Kidney glomerular epithelial cell (primary cell): ENCODE data around the gene SLC15A3.
A peak's percentile ranks its signal among the peaks of the same experiment; 100 is the strongest.

Source experiments
- DNase-seq: peaks from one replicate; lab custom pipeline; 2025; lab: John Stamatoyannopoulos, UW

The SLC15A3 gene

DNA sequence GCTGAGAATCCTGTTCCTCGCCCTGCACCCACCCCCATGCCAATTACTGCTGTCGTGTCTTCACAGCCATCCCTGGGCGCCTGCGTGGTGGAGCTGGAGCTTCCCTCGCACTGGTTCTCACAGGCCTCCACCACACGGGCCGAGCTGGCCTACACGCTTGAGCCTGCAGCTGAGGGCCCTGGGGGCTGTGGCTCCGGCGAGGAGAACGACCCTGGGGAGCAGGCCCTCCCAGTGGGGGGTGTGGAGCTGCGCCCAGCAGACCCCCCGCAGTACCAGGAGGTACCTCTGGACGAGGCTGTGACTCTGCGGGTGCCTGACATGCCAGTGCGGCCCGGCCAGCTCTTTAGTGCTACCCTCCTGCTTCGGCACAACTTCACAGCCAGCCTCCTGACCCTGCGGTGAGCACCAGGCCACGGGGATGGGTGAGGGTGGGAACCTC, 23.4 kb downstream of the SLC15A3 start:
- no peak for DNase-seq

DNA sequence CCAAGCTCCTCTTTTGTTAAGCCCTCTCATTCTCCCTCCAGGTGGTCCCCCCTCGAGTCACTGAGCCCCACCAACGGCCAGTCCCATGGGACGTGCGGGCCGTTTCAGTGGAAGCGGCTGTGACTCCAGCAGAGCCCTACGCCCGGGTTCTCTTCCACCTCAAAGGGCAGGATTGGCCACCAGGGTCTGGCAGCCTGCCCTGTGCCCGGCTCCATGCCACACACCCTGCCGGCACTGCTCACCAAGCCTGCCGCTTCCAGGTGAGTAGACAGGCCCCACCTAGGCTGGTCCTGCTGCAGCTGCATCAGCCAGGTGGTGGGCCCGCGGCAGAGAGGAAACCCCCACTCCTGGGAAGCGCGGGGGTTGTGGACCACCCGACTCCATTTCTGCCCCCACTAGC, 24.4 kb downstream of the SLC15A3 start:
- DNase-seq = no peak

DNA sequence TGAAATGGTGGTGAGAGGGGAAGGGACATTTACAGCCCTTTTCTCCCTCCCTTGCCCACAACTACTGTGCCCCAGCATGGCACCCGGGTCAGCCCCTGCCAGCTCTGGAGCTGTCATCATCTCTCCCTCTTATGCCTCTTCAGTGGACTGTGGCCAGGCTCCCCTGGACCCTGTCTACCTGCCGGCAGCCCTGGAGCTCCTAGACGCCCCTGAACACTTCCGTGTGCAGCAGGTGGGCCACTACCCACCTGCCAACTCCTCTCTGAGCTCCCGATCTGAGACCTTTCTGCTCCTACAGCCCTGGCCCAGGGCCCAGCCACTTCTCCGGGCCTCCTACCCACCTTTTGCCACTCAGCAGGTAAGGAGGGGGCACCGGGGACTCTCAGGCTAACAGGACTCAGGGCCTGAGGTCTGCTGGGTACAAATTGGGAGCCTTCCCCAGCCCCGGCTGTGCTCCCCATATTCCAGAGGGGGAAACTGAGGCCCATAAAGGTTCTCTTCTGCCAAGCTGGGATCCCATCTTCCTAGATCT, 24.8 kb downstream of the SLC15A3 start:
- no peak for DNase-seq

DNA sequence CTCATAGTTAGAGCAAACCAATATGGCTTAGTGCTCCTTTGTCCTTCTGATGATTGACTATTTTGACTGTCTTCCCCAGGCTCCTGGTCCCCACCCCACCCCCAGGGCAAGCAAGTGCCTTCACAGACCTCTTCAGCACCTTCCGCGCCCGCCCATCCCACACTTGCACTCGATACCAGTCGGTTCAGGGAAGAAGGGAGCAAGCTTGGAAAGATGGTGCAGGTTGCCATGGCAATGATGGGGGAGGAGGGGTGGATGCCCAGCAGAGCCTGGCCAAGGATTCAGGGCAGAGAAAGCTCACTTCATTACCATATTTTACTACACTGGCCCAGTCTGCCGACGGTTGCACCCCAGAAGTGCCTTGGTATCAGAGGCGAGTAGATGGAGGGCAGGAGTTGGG, 25.5 kb downstream of the SLC15A3 start:
- no peak for DNase-seq

DNA sequence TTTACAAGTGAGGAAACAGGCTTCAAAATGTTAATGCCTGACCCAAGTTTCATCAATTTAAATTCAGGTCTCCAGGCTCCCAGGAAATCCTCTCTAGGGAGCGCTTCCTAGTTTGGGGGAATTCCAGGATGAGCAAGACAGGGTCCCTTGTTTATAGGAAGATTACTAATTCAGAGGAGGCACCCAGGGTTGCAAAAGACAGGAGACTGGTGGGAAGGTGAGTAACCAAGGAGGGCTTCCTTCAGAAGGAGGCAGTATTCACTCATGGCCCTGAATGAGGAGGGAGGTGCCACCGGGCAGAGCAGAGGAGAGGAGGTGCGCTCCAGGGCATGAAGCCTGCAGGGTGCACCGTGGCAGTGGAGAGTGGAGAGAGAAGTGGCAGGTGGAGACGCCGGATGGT, 26.1 kb downstream of the SLC15A3 start:
- DNase-seq = peak; percentile 86

DNA sequence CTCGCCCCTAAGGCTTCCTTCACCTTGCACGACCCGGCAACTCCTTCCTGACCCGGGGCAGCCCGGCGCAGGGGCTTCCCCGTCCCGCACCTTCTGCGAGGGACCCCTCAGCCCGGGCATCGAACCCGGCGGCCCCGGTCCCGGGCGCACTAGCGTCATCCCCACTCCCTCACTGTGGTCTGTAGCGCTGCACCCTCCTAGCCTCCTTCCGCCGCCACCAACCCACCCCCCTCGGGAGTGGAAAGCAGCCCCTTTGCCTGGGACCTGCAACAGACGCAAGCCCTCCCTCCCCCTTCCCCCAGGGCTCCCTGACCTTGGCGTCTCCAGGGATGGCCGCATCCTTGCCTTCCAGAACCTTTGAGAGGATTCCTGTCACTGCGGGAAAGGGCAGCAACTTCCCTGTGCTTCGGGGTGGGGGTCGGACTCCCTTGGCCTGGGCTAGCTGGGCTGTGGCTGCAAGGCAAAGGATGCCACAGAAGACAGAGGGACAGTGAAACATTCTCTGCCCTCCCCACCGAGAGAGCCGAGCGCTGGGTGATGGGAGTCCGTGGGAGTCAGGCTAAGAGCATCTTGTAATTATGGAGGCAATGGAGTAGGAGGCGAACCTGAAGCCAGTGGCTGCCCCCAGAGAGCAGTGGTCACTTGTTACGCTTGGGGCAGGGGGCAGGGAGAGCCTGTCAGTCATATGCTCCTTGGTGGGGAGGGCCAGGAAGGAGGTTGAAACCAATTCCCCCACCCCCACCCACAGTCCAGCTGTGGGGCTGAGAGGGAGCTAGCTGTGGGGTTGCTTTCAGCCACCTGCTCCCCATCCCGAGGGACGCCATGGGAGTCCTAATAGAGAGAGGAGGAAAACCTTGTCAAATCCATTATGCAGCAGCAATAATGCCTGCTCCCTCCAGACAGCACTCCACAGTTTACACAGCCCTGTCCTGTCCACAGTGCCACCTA, 26.8 kb downstream of the SLC15A3 start:
- DNase-seq = peak; percentile 55

DNA sequence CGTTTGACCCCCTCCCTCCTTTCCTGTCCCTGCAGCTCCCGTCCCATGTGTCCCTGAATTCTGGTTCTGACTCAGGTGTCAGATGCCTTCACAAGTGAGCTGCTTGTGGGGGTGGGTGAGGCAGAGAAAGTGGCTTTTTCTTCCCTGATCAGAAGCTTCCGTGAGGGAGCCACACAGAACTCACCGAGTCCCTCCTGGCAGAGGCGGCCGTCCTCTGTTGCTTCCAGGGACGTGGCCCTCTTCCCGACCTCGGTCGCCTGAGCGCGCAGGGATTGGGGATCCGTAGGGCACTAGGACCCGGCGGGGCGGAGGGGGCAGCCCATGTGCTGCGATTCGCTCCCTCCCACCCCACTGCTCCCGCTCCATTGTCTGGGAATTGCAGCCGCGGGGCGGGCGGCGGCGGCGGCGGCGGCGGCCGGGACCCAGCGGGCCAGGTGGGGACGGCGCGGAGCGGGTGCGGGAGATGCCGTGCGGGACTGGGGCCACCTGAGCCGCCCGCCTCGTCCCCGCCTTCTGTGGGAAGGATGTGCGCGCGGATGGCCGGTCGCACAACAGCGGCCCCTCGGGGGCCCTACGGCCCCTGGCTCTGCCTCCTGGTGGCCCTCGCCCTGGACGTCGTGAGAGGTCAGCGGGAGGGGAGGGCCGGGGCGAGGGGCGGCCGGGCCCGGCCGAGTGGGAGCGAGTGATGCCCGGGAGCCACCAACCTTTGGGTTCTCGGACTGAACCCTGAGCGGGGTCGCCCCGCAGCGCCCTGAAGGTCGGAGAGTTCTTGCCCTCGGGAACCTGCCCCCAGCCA, 27.7 kb downstream of the SLC15A3 start, which contains the start of gene TMEM132A:
Gene TMEM132A (plus strand): TSS at position 351 of the 796 bp plus-strand sequence. CDS start 174 bp downstream, at position 525.
- peak; percentile 66 for DNase-seq

DNA sequence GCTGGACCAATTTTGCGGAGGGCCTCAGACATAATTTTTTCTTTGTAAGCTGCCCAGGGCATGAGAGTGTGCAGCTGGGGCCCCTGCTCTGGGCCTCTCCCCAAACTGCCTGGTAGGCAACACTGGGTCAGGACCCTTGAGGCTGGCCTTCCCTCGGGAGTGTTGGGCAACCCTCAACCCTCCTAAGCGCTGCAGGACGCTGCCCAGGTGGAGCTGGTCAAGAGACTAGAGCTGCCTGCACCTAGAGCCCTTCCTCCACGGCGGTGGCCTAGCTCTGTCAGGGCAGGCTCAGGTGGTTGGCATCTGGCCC, 28.2 kb downstream of the SLC15A3 start:
- DNase-seq = no peak

DNA sequence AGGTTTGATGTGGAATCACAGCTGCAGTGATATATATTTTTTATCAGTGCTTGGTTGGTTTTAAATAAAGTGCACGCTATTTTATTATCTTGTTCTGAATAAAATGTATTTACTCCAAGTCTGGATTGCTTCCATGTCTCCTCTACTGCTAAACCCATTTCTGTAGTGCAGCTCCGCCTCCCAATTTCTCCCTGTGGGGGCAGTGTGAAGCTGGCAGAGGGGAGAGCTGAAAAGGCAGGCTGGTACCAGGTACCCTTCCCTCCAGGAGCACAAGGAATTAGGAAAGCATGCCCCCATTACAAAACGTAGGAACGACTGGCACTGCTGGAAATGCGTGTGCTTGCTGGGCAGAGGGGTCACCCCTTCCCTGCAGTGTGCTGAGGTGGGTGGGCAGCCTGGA, 28.6 kb downstream of the SLC15A3 start:
- DNase-seq = no peak

DNA sequence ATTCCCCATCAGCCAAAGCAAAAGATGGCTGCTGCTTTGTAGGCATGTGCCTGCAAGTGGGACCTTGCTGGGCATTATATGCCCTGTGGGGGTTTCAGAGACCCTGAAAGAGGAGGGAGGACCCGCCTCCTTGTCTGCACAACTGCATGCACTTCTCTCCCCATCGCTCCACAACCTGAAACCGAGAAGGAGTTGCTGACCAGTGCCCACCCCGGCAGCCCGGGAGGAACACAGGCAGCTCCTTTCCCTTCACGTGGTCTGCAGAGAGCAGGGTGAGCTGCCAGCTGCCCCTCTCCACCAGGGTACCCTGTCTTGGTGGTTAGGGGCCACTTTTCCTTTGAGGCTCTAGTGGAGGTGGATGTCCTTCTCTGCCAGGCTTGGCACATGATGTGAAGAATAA, 29.1 kb downstream of the SLC15A3 start:
- no peak for DNase-seq

DNA sequence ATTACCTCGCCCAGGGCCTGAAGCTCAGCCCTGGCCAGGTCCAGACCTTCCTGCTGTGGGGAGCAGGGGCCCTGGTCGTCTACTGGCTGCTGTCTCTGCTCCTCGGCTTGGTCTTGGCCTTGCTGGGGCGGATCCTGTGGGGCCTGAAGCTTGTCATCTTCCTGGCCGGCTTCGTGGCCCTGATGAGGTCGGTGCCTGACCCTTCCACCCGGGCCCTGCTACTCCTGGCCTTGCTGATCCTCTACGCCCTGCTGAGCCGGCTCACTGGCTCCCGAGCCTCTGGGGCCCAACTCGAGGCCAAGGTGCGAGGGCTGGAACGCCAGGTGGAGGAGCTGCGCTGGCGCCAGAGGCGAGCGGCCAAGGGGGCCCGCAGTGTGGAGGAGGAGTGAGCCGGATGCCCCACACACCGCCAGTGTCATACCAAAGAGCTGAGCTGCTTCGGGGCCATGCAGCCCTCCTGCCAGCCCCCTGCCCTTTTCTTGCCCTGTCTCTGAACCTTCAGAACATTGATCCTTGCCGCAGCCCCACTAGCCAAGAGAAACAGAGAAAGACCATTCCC, 30.1 kb downstream of the SLC15A3 start:
- no peak for DNase-seq

DNA sequence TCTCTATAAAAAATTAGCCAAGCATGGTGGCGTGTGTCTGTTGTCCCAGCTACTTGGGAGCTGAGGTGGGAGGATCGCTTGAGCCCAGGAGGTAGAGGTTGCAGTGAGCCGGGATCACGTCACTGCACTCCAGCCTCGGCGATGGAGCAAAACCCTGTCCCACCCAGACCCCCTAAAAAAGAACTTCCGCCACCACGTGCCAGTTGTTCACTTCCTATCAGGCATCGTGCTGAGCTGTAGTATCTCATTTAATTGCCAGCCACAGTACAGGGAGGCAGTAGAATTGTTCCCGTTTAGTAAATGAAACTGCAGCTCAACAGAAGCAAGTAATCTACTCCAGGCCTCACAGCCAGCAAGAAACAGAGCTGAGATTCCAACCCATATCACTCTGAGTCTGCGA, 30.7 kb downstream of the SLC15A3 start:
- DNase-seq = no peak

DNA sequence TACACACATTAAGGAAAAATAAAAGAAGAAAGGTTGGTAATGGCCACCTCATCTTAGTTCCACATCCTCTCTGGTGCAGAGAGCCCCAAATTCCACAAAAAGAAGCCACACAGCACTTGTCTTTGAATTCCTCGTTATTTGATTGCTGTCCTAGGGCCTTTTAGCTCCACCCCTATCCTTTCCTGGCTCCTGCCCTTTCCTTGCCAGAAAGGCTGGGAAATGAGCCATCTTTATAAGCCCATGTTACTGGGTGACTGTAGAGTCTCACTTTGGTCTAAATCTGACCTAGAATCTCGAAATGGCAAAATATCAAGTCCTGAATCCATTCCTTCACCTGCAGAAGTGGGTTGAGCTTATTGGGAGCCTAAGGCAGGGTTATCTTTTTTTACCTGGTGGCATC, 32.0 kb downstream of the SLC15A3 start:
- DNase-seq = no peak

DNA sequence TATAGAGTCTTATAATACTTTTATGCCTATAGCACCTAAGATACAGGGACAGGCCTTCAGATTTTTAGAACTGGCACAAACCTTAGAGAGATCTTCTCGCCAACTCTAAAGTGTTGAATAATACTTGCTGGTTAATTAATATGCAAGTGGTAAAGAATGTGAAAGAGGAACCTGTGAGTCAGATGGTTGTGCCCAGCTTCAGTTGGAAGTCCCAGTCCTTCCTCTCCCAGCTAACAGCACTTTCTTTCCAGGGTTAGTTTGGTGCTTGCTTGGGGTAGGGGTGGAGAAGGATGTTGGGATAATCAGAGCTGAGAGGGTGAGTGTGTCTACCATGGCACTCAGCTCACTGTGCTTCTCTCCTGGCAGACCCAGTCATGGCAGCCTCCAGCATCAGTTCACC, 32.7 kb downstream of the SLC15A3 start:
- DNase-seq = no peak

DNA sequence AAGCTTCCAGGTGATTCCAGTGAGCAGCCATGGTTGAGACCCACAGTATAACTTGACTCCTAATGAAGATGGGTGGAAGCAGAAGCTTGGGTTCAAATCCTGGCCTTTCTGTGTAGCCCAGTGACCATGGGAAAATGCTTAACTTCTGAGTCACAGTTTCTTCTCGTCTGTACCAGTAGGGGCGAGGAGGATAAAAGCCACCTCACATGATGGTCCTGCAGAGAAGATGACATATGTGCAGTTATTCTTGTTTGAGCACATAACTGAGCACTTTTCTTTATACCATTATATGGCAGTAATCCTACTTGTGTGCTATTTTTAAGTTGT, 33.1 kb downstream of the SLC15A3 start:
- peak; percentile 11 for DNase-seq

DNA sequence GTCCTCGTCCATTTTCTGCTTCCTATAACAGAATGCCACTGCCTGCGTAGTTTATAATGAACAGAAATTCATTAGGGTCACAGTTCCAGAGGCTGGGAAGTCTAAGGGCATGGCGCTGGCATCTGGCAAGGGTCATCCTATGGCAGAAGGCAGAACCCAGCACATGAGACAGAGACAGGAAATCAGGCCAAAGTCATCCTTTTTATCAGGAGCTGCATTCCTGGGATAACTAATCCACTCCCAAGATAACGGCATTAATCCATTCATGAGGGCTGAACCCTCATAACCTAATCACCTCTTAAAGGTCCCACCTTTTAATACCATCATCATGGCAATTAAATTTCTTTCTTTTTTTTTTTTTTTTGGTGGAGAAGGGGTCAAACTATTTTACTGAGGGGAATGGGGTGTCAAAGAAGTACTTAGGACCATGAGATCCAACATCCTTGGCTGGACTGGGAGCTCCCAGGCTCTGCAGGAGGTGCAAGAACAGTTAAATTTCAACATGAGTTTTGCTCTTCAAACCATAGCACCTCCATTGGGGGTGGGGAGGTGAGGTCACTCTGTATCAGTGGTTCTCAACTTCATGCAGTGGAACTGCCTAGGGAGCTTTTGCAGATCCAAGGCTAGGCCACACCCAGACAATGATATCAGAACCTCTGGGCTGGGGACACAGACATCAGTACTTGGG, 33.6 kb downstream of the SLC15A3 start:
- no peak for DNase-seq

DNA sequence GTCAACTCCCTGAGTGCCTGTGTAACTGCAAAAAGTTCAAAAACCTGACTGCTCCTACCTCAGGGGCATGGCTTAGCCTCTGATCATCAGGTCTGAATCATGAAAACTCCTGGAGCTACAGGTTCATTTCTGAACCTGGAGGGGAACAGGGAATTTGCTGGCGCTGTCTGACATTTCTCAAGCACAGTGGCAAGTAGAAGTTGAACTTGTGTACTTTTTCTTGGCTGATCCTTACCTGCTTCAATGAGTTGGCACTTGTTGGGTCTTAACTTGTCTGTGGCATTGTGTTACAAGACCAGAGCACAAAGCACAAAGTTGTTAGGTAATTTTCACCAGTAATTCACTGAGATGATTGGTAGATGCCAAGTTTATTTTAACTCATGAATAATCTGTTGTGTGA, 34.7 kb downstream of the SLC15A3 start:
- DNase-seq = no peak

DNA sequence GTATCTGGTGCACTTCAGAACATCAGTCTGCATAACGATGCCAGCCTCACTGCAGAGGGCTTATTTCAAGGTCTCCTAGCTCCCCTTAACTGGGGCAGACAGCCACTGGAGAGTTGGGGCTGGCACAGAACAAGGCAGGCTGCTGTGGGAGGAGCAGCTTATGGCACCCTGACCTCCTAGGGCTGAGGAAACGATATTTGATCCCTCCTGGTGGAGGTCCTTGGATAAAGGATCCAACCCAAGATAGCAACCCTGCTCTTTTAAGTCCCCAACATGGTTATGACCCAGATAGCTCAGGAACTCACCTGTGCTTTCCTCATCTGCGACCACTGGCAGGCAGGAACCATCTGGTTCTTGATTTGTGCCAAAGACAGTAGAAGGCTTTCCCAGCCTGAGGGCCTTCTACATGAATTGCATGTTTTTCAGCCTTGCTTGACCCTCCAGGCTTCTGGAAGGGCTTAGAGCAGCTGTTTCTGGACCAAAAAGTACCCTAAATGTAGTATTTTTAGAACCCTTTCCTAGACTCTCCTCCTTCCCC, 35.2 kb downstream of the SLC15A3 start:
- DNase-seq = no peak

DNA sequence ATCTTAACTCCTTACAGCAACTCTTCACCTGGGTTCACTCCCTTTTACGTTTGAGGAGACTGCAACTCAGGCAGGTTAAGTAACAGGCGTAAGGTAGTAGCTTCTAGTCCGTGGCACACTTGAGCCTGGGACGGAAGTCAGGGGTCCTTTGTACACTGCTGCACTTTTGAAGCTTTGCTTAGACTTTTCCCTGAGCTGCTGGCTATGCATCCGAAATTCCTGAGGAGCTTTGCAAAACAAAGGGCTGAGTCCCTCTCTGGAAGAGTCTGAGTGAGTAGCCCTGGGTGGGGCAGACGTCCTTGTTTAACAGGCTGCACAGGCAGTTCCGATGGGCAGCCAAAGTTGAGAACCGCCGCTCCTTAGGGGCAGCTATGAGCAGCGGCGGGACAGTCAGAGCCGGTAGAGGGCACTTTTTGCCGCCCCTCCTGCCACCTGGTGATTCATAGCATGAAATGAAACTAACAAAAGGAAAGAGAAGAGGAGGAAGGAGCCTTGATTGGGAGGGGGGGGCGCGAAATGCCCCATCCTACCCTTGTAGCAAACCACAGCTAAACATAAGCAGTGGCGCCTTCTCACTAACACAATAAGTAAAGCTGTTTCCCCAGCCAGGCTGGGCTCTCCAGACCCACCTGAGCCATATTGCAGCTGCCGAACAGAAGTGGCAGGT, 36.6 kb downstream of the SLC15A3 start:
- peak; percentile 70 for DNase-seq

DNA sequence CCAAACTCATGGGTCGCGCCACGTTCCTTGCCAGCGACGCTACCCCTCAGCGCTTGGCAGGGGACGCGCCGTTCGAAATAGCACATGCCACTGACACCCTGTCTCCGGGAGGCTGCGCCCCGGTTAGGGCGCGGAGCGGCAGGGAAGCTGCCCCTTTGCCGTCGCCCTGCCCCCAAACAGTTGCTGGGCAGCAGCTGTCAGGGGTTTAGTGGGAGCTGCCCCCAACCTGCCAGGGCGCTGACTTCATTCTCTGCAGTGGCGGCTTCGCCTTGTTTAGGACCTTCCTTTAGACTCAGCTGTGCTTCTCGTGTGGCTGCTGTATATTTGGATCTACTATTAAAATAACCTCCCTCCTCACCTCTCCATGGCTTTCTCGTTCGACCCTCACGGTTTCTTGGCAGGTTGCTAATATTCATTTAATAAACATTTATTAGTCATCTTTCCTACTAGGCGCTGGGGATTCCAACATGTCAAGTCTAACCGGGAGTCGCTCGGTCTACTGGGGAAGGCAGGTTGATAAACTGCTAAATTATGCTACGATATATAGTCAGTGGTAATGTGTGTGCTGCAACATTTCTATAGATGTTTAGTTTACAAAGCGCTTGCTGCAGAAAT, 37.2 kb downstream of the SLC15A3 start:
- DNase-seq = no peak
